ENCODE measurements around the gene KCNA2.

- TF ChIP-seq CTCF (IDR thresholded peaks at IDR 0.05) (no peak), POLR2A (IDR thresholded peaks at IDR 0.05; ENCODE audit: low read depth) (no peak), POLR2AphosphoS5 (IDR thresholded peaks at IDR 0.05) (no peak), EP300 (IDR thresholded peaks at IDR 0.05) (no peak)
These were observed 17.7 kb downstream of the KCNA2 start for GRCh38 chr1:110588486-110588885.

Data from esophagus muscularis mucosa (tissue), 4 donors.